WTC11 (cell line): ENCODE results near the gene C13orf46. TPM values are rescaled to one million over a fixed set of nuclear protein-coding genes. Genes with fewer than 3 reads are reported as not detected.

Source experiments
- ATAC-seq: fragments of 200-7000 bp; cut with Tn5 transposase; 2 replicates; pipeline ENCODE4 v1.10.0; 2021; ENCODE audit warnings: mild to moderate bottlenecking, moderate library complexity
- CTCF ChIA-PET: fragments of 300-600 bp; sonication (Branson Sonifier 250); formaldehyde crosslinking; loops from one replicate; lab custom pipeline; 2021; ENCODE audit warnings: antibody characterized with exemption; lab: Charles Lee
- POLR2A ChIA-PET: fragments of 350-600 bp; sonication (Branson Sonifier 250); formaldehyde crosslinking; loops from one replicate; lab custom pipeline; 2021; ENCODE audit warnings: antibody characterized with exemption; lab: Charles Lee
- DNase-seq: peaks from one replicate; pipeline ENCODE4 v3.0.0; 2021; ENCODE audit warnings: low spot score
- H3K27ac Mint-ChIP-seq: 2 replicates; pipeline ENCODE4 v1.8.0; 2021; ENCODE audit warnings: mixed read lengths
- H3K27me3 Mint-ChIP-seq: 2 replicates; pipeline ENCODE4 v1.8.0; 2021; ENCODE audit warnings: low read depth, mild to moderate bottlenecking, moderate library complexity, mixed read lengths
- H3K36me3 Mint-ChIP-seq: 2 replicates; pipeline ENCODE4 v1.8.0; 2021; ENCODE audit warnings: mixed read lengths
- H3K4me1 Mint-ChIP-seq: 2 replicates; pipeline ENCODE4 v1.8.0; 2022; ENCODE audit warnings: mixed read lengths
- H3K4me3 Mint-ChIP-seq: 2 replicates; pipeline ENCODE4 v1.8.0; 2021; ENCODE audit warnings: mild to moderate bottlenecking, moderate library complexity, mixed read lengths
- H3K9me3 Mint-ChIP-seq: 2 replicates; pipeline ENCODE4 v1.8.0; 2021; ENCODE audit warnings: mixed read lengths
- FOXP1 ChIP-seq: sonication (generic); formaldehyde crosslinking; IDR thresholded peaks from 2 replicates; pipeline ENCODE4 v1.8.0; 2022; ENCODE audit warnings: missing genetic modification reagents, mild to moderate bottlenecking, moderate library complexity, borderline replicate concordance
- MYBL2 ChIP-seq: sonication (generic); formaldehyde crosslinking; IDR thresholded peaks from 2 replicates; pipeline ENCODE4 v1.8.1; 2023; ENCODE audit warnings: mild to moderate bottlenecking, moderate library complexity, missing genetic modification reagents
- RELA ChIP-seq: sonication (generic); formaldehyde crosslinking; IDR thresholded peaks from 2 replicates; pipeline ENCODE4 v1.8.1; 2022; ENCODE audit warnings: missing genetic modification reagents, mild to moderate bottlenecking, borderline replicate concordance
- ZNF232 ChIP-seq: sonication (generic); formaldehyde crosslinking; IDR thresholded peaks from 2 replicates; pipeline ENCODE4 v1.8.0; 2022; ENCODE audit warnings: mild to moderate bottlenecking, missing genetic modification reagents
- ZNF317 ChIP-seq: sonication (generic); formaldehyde crosslinking; IDR thresholded peaks from 2 replicates; pipeline ENCODE4 v1.8.1; 2023; ENCODE audit warnings: low read depth, mild to moderate bottlenecking, moderate library complexity, missing genetic modification reagents, borderline replicate concordance
- ZNF416 ChIP-seq: fragments of 250-450 bp; sonication (Bioruptor Pico); IDR thresholded peaks from 2 replicates; pipeline ENCODE4 v1.9.0; 2021; ENCODE audit warnings: mild to moderate bottlenecking, inconsistent platforms
- total RNA-seq: library from RNA; stranded (reverse); gene quantifications from 3 replicates; pipeline ENCODE4 v1.2.3, GENCODE V29; 2021
- TF ChIP-seq, protein P1 (sequence below): sonication (generic); formaldehyde crosslinking; IDR thresholded peaks from 2 replicates; pipeline ENCODE4 v1.8.0; 2023; ENCODE audit warnings: missing genetic modification reagents, mild to moderate bottlenecking, borderline replicate concordance
- TF ChIP-seq, protein P2 (sequence below): fragments of 250-450 bp; sonication (Bioruptor Pico); conservative IDR thresholded peaks from 2 replicates; pipeline ENCODE4 v1.9.0; 2021; ENCODE audit warnings: mild to moderate bottlenecking
- TF ChIP-seq, protein P3 (sequence below): sonication (generic); formaldehyde crosslinking; IDR thresholded peaks from 2 replicates; pipeline ENCODE4 v1.8.1; 2022; ENCODE audit warnings: low read depth, mild to moderate bottlenecking, moderate library complexity, missing genetic modification reagents, borderline replicate concordance
- TF ChIP-seq, protein P4 (sequence below): sonication (generic); formaldehyde crosslinking; IDR thresholded peaks from 2 replicates; pipeline ENCODE4 v1.8.1; 2022; ENCODE audit warnings: missing genetic modification reagents, borderline replicate concordance
- TF ChIP-seq, protein P5 (sequence below): sonication (generic); formaldehyde crosslinking; IDR thresholded peaks from 2 replicates; pipeline ENCODE4 v1.8.0; 2022; ENCODE audit warnings: missing genetic modification reagents

C13orf46 gene
- total RNA-seq, 1 experiment from 2014 or later: 0.50 TPM

DNA sequence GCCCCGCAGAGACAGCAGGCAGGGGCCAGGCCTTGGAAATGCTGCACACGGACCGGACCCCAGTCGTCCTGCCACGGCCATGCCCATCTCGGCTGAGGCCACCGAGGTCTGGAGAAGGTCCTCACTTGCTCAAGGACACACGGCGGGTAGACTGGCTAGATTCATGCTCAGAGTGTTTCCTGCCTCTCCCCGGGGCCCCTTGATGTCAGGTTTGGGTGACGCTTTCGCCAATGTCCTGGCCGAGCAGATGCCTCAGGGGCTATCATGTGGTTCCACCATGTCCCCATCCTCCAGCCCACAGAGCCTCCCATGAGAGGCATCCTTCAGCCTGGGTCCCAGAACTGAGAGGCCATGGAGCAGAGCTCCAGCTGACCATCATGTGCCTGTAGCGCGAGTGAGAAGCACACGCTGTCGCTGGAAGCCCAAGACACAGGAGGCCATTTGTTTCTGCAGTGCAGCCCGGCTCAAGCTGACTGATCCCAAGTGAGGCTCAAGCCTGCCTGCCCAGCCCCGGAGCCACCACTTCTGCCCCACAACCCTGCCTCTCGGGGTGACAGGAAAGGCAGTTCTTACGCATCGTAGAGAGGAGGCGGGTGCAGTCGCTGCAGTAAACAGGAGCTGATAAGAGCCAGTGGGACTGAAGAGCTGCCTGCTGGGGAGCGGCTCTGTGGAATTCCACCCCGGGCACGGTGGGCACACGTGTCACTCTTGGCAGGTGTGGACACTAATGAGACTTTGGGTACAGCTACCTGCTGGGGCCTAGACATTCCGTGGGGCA, 56.1 kb downstream of the C13orf46 start:
- TF ChIP-seq, protein P1, sequence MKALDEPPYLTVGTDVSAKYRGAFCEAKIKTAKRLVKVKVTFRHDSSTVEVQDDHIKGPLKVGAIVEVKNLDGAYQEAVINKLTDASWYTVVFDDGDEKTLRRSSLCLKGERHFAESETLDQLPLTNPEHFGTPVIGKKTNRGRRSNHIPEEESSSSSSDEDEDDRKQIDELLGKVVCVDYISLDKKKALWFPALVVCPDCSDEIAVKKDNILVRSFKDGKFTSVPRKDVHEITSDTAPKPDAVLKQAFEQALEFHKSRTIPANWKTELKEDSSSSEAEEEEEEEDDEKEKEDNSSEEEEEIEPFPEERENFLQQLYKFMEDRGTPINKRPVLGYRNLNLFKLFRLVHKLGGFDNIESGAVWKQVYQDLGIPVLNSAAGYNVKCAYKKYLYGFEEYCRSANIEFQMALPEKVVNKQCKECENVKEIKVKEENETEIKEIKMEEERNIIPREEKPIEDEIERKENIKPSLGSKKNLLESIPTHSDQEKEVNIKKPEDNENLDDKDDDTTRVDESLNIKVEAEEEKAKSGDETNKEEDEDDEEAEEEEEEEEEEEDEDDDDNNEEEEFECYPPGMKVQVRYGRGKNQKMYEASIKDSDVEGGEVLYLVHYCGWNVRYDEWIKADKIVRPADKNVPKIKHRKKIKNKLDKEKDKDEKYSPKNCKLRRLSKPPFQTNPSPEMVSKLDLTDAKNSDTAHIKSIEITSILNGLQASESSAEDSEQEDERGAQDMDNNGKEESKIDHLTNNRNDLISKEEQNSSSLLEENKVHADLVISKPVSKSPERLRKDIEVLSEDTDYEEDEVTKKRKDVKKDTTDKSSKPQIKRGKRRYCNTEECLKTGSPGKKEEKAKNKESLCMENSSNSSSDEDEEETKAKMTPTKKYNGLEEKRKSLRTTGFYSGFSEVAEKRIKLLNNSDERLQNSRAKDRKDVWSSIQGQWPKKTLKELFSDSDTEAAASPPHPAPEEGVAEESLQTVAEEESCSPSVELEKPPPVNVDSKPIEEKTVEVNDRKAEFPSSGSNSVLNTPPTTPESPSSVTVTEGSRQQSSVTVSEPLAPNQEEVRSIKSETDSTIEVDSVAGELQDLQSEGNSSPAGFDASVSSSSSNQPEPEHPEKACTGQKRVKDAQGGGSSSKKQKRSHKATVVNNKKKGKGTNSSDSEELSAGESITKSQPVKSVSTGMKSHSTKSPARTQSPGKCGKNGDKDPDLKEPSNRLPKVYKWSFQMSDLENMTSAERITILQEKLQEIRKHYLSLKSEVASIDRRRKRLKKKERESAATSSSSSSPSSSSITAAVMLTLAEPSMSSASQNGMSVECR (CRISPR knock-in tag): no peak
- TF ChIP-seq MYBL2: no peak
- TF ChIP-seq, protein P2, sequence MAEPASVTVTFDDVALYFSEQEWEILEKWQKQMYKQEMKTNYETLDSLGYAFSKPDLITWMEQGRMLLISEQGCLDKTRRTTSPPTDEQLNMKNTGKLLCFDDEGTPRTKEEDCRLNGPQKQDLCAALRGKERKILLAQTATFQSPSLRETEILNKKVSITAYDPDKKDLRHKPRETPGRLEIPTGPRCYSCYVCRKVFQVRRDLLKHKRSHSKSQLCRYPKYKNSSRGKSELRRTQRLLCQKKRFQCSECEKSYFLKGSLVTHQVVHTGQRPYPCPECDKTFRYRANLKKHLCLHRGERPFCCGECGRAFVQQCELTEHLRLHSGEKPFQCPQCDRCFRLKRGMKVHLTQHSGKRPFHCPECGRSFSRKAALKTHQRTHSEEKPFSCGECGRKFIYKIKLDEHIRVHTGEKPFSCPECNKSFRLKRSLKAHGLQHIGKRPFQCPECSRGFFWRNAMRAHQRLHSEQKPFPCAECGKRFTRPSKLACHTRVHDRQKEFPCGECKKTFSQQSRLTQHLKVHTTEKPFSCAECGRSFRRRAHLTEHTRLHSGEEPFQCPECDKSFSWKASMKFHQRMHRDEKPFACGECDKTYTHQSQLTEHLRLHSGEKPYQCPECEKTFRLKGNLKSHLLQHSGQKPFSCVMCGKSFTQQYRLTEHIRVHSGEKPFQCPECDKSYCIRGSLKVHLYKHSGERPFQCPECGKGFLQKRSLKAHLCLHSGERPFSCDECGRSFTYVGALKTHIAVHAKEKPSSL: no peak
- TF ChIP-seq RELA (CRISPR knock-in tag): no peak
- TF ChIP-seq, protein P3, sequence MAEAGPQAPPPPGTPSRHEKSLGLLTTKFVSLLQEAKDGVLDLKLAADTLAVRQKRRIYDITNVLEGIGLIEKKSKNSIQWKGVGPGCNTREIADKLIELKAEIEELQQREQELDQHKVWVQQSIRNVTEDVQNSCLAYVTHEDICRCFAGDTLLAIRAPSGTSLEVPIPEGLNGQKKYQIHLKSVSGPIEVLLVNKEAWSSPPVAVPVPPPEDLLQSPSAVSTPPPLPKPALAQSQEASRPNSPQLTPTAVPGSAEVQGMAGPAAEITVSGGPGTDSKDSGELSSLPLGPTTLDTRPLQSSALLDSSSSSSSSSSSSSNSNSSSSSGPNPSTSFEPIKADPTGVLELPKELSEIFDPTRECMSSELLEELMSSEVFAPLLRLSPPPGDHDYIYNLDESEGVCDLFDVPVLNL (CRISPR knock-in tag): no peak
- no peak for TF ChIP-seq ZNF416
- TF ChIP-seq ZNF317 (CRISPR knock-in tag): no peak
- no peak for TF ChIP-seq ZNF232
- TF ChIP-seq, protein P4, sequence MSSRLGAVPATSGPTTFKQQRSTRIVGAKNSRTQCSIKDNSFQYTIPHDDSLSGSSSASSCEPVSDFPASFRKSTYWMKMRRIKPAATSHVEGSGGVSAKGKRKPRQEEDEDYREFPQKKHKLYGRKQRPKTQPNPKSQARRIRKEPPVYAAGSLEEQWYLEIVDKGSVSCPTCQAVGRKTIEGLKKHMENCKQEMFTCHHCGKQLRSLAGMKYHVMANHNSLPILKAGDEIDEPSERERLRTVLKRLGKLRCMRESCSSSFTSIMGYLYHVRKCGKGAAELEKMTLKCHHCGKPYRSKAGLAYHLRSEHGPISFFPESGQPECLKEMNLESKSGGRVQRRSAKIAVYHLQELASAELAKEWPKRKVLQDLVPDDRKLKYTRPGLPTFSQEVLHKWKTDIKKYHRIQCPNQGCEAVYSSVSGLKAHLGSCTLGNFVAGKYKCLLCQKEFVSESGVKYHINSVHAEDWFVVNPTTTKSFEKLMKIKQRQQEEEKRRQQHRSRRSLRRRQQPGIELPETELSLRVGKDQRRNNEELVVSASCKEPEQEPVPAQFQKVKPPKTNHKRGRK (CRISPR knock-in tag): no peak
- no peak for TF ChIP-seq FOXP1
- TF ChIP-seq, protein P5, sequence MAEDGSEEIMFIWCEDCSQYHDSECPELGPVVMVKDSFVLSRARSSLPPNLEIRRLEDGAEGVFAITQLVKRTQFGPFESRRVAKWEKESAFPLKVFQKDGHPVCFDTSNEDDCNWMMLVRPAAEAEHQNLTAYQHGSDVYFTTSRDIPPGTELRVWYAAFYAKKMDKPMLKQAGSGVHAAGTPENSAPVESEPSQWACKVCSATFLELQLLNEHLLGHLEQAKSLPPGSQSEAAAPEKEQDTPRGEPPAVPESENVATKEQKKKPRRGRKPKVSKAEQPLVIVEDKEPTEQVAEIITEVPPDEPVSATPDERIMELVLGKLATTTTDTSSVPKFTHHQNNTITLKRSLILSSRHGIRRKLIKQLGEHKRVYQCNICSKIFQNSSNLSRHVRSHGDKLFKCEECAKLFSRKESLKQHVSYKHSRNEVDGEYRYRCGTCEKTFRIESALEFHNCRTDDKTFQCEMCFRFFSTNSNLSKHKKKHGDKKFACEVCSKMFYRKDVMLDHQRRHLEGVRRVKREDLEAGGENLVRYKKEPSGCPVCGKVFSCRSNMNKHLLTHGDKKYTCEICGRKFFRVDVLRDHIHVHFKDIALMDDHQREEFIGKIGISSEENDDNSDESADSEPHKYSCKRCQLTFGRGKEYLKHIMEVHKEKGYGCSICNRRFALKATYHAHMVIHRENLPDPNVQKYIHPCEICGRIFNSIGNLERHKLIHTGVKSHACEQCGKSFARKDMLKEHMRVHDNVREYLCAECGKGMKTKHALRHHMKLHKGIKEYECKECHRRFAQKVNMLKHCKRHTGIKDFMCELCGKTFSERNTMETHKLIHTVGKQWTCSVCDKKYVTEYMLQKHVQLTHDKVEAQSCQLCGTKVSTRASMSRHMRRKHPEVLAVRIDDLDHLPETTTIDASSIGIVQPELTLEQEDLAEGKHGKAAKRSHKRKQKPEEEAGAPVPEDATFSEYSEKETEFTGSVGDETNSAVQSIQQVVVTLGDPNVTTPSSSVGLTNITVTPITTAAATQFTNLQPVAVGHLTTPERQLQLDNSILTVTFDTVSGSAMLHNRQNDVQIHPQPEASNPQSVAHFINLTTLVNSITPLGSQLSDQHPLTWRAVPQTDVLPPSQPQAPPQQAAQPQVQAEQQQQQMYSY (CRISPR knock-in tag): no peak
- peaks cover 17% of the 10 kb centered on the region for H3K9me3 Mint-ChIP-seq
- POLR2A ChIA-PET: no interaction called here
- CTCF ChIA-PET: interaction anchor here (1.4 kb wide), 1 partner anchor 115 kb away, joined by 3 read pairs; no protein-coding TSS in a partner anchor
- H3K4me3 Mint-ChIP-seq: no peak overlapping the region
- no peak overlapping the region for H3K27ac Mint-ChIP-seq
- H3K36me3 Mint-ChIP-seq: peaks cover 10% of the 10 kb centered on the region
- peak; percentile 7 for DNase-seq
- peaks cover 4% of the 10 kb centered on the region; the same call in 1 of the 2 replicates for H3K27me3 Mint-ChIP-seq
- H3K4me1 Mint-ChIP-seq: no peaks in the 10 kb centered on the region
- ATAC-seq: no peak
